ENCODE results near the gene GNPAT.

Gene GNPAT

GRCh38 chr1:231317306-231318014 is 76.4 kb downstream of the GNPAT start:
- DNase-seq (ENCODE audit: low spot score): no peak

- DNase-seq (ENCODE audit: low spot score): no peak
Observed at GRCh38 chr1:231318015-231318355, 77.0 kb downstream of the GNPAT start.

GRCh38 chr1:231318568-231318967 is 77.6 kb downstream of the GNPAT start:
- DNase-seq (ENCODE audit: low spot score): no peak

- DNase-seq (ENCODE audit: low spot score): no peak
Observed at GRCh38 chr1:231319080-231319479, 78.1 kb downstream of the GNPAT start.

- DNase-seq (ENCODE audit: low spot score): no peak
Observed at GRCh38 chr1:231322880-231323530, 82.0 kb downstream of the GNPAT start.

GRCh38 chr1:231324660-231325059 is 83.6 kb downstream of the GNPAT start:
- no peak for DNase-seq (ENCODE audit: low spot score)

- DNase-seq (ENCODE audit: low spot score): no peak
Observed at GRCh38 chr1:231326248-231326647, 85.2 kb downstream of the GNPAT start.

Small RNA genes within 50 kb of the gene (small RNA-seq; reads per million reads assigned to genes)
- 0 reads per million in 2 experiments for gene RNA5SP80

All from SK-N-DZ (cell line).